Upper lobe of left lung (tissue), 6 donors: Measurements from ENCODE around the gene RHBDF2. TPM values are rescaled to one million over a fixed set of nuclear protein-coding genes. Genes with fewer than 3 reads are reported as not detected.
A peak's percentile ranks its signal among the peaks of the same experiment; 100 is the strongest.

Source experiments
- ATAC-seq, 2 donors: fragments of 200-7000 bp; cut with Tn5 transposase; one replicate each; pipeline ENCODE4 v1.9.1; 2022; ENCODE audit warnings: mild to moderate bottlenecking in 2 of 2, moderate library complexity in 2 of 2; ENCODE audit not compliant: low FRiP score in 2 of 2
- DNase-seq, 2 donors: peaks; one replicate each; pipeline ENCODE4 v3.0.0-alpha.2; 2019 to 2020
- H3K27ac ChIP-seq, 4 donors: fragments of 200-600 bp; sonication (generic); one replicate each; pipeline ENCODE4 v1.5.1; 2016 to 2019
- H3K27me3 ChIP-seq, 4 donors: fragments of 200-600 bp; sonication (generic); one replicate each; pipeline ENCODE4 v1.5.1; 2017 to 2019
- H3K36me3 ChIP-seq, 4 donors: fragments of 200-600 bp; sonication (generic); one replicate each; pipeline ENCODE4 v1.5.1; 2016 to 2019
- H3K4me1 ChIP-seq, 4 donors: fragments of 200-600 bp; sonication (generic); one replicate each; pipeline ENCODE4 v1.5.1; 2018 to 2019
- H3K4me3 ChIP-seq, 4 donors: fragments of 200-600 bp; sonication (generic); one replicate each; pipeline ENCODE4 v1.5.1; 2017 to 2019; ENCODE audit warnings: mild to moderate bottlenecking in 2 of 4, moderate library complexity in 1 of 4
- H3K9me3 ChIP-seq, 4 donors: fragments of 200-600 bp; sonication (generic); one replicate each; pipeline ENCODE4 v1.5.1; 2018 to 2019
- EP300 ChIP-seq, 4 donors: sonication (generic); formaldehyde crosslinking; IDR thresholded peaks; one replicate each; pipeline ENCODE4 v1.5.1; 2017; ENCODE audit warnings: antibody characterized with exemption in 4 of 4, control low read depth in 2 of 4
- POLR2A ChIP-seq, 4 donors: fragments of 450-650 bp; IDR thresholded peaks; one replicate each; pipeline ENCODE4 v1.5.1; 2016 to 2017; ENCODE audit warnings: antibody characterized with exemption in 4 of 4, mild to moderate bottlenecking in 2 of 4
- POLR2AphosphoS5 ChIP-seq, 2 donors: sonication (generic); formaldehyde crosslinking; IDR thresholded peaks; one replicate each; pipeline ENCODE4 v1.5.1; 2017; ENCODE audit warnings: antibody characterized with exemption in 2 of 2
- WGBS, 2 donors: methylation state at CpG; one replicate each; pipeline ENCODE4 v1.1.5; 2017 to 2018; 5-methylcytosine and 5-hydroxymethylcytosine counted together
- total RNA-seq, 6 donors: library from RNA; depleted of rRNA in 4 of 6; stranded (reverse); fragments of >200 nt in 4 of 6; gene quantifications; one replicate each; pipeline versions ENCODE4 v1.1.0 to v1.2.1, GENCODE V29; 2016 to 2021
- TF ChIP-seq, protein P1 (sequence below), 6 experiments: fragments of 450-650 bp in 4 of 6; fragments of 200-600 bp in 2 of 6; sonication (generic) in 2 of 6; IDR thresholded peaks; one replicate each; pipeline ENCODE4 v1.5.1; 2016 to 2019; ENCODE audit warnings: antibody characterized with exemption in 6 of 6
- donor health status: DM: no; HTN: no; CAD: no; lungs with moderate emphysema.
- donor health status: DM: no; HTN: yes; CAD: no; lungs with severe emphysema.

RHBDF2 gene
- total RNA-seq, 6 donors from 2014 or later, result 34.3 to 137 (median 47.6) TPM

DNA sequence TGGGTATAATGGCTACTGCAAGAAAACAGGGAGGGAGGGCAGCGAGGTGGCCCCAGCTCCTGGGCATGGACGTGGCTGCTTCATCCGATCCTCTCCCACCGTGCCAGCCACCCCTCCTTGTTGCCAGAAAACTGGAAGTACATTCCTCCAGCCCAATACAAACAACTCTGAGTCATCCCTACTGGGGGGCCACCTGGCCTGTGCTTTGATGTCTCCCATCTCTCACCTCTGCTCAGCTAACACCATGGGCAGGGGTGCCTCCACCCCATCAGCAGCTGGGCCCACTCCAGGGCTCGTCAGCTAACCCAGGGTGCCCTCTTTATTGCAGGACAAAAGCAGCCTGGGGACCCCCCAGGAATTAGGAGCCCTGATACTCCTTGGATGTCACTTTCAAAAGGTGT lies 2.0 kb downstream of the RHBDF2 start:
- TF ChIP-seq EP300 (IDR thresholded peaks at IDR 0.05) (no peak), POLR2A (IDR thresholded peaks at IDR 0.05) (peak in 1 of 4 donors; percentile 14), POLR2AphosphoS5 (IDR thresholded peaks at IDR 0.05) (no peak)
- TF ChIP-seq, protein P1, sequence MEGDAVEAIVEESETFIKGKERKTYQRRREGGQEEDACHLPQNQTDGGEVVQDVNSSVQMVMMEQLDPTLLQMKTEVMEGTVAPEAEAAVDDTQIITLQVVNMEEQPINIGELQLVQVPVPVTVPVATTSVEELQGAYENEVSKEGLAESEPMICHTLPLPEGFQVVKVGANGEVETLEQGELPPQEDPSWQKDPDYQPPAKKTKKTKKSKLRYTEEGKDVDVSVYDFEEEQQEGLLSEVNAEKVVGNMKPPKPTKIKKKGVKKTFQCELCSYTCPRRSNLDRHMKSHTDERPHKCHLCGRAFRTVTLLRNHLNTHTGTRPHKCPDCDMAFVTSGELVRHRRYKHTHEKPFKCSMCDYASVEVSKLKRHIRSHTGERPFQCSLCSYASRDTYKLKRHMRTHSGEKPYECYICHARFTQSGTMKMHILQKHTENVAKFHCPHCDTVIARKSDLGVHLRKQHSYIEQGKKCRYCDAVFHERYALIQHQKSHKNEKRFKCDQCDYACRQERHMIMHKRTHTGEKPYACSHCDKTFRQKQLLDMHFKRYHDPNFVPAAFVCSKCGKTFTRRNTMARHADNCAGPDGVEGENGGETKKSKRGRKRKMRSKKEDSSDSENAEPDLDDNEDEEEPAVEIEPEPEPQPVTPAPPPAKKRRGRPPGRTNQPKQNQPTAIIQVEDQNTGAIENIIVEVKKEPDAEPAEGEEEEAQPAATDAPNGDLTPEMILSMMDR (IDR thresholded peaks at IDR 0.05), result no peak
- no peaks in the 10 kb centered on the region for H3K9me3 ChIP-seq
- H3K4me3 ChIP-seq, result peak overlapping the region in 3 of 4 donors; percentile 74 to 82 (median 75)
- DNase-seq (no peak), ATAC-seq (no peak)
- peaks cover 49 to 69% (median 62%) of the 10 kb centered on the region in 4 donors for H3K4me1 ChIP-seq
- peak overlapping the region; percentile 91 to 95 (median 94) for H3K27ac ChIP-seq
- H3K36me3 ChIP-seq, result no peaks in the 10 kb centered on the region
- no peaks in the 10 kb centered on the region for H3K27me3 ChIP-seq
- WGBS, 2 donors, result 61 to 77% methylated on average over 5 of the region's 5 CpGs

GRCh38 chr17:76498876-76499251 lies 2.4 kb downstream of the RHBDF2 start:
- peak overlapping the region in 2 of 4 donors; percentile 74 to 82 for H3K4me3 ChIP-seq
- no peak for ATAC-seq

DNA sequence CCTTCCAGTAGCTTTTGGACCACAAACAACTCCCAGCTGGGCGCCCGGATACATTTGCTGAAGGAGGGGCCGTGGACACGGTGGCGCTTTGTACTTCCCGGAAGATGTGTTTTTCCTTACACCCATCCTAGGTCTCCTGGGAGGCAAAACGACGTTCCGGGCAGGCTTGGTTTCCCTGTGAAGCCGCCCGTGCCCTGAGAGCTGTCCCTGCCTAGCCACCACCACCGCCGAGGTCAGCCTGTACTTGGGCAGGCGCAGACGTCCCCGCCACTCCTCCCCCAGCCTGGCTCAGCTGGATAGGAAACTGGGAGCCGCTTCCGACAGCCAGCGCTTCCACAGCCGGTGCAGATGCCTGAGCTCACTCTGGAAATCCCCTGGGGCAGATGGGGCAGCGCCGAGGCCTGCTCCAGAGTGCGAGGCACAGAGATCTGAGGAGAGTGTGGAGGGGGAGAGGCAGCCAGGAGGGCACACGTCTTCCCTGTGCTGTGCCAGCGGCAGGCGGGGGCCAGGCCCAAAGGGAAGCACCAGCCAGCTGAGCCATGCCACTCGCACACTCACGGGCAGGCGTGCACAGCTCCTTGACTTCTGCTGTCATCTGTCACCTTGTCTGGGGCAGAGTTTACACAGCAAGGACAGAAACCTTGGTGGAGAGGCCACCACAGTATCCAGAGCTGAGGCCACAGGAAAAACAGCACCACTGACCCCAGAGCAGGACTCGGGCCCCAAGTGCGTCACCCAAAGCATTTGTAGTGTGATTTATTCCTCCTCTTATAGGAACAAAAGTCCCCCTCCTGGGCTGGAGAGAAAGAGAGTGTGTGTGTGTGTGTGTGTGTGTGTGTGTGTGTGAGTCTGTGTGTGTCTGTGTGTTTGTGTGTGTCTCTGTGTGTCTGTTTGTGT lies 3.0 kb downstream of the RHBDF2 start:
- no peaks in the 10 kb centered on the region for H3K27me3 ChIP-seq
- ATAC-seq (peak; percentile 34 to 62), DNase-seq (peak; percentile 84 to 88)
- H3K4me1 ChIP-seq, result peaks cover 60 to 79% (median 72%) of the 10 kb centered on the region in 4 donors
- H3K36me3 ChIP-seq, result no peaks in the 10 kb centered on the region
- TF ChIP-seq EP300 (IDR thresholded peaks at IDR 0.05), result no peak
- TF ChIP-seq, protein P1 (IDR thresholded peaks at IDR 0.05), result no peak
- peak; percentile 62 to 86 for TF ChIP-seq POLR2AphosphoS5 (IDR thresholded peaks at IDR 0.05)
- TF ChIP-seq POLR2A (IDR thresholded peaks at IDR 0.05), result peak in 2 of 4 donors; percentile 46 to 75
- WGBS, 2 donors, result 40 to 45% methylated on average over 12 to 31 of the region's 31 CpGs
- H3K27ac ChIP-seq, result peak overlapping the region; percentile 91 to 95 (median 94)
- H3K9me3 ChIP-seq, result no peaks in the 10 kb centered on the region
- H3K4me3 ChIP-seq, result peak overlapping the region in 3 of 4 donors; percentile 9 to 74 (median 14)

More at GRCh38 chr17:76498876-76499251, 2.4 kb downstream of the RHBDF2 start:
- Histone ChIP-seq H3K4me1 (peaks cover 53 to 72% (median 66%) of the 10 kb centered on the region in 4 donors), H3K27me3 (no peaks in the 10 kb centered on the region), H3K36me3 (no peaks in the 10 kb centered on the region), H3K9me3 (no peaks in the 10 kb centered on the region), H3K27ac (peak overlapping the region; percentile 91 to 95 (median 94))
- TF ChIP-seq, protein P1 (IDR thresholded peaks at IDR 0.05), result no peak
- no peak for TF ChIP-seq POLR2AphosphoS5 (IDR thresholded peaks at IDR 0.05)
- no peak for TF ChIP-seq POLR2A (IDR thresholded peaks at IDR 0.05)
- TF ChIP-seq EP300 (IDR thresholded peaks at IDR 0.05), result no peak
- WGBS, 2 donors, result 35 to 50% methylated on average over 4 of the region's 4 CpGs
- no peak for DNase-seq

GRCh38 chr17:76497699-76497978 lies 3.6 kb downstream of the RHBDF2 start:
- H3K4me1 ChIP-seq, result peaks cover 66 to 84% (median 77%) of the 10 kb centered on the region in 4 donors
- H3K9me3 ChIP-seq, result no peaks in the 10 kb centered on the region
- TF ChIP-seq POLR2A (IDR thresholded peaks at IDR 0.05) (no peak), POLR2AphosphoS5 (IDR thresholded peaks at IDR 0.05) (no peak), EP300 (IDR thresholded peaks at IDR 0.05) (no peak)
- TF ChIP-seq, protein P1 (IDR thresholded peaks at IDR 0.05), result no peak
- DNase-seq (no peak), ATAC-seq (no peak)
- H3K27ac ChIP-seq, result peak overlapping the region; percentile 91 to 95 (median 94)
- 31 to 45% methylated on average over 2 of the region's 2 CpGs for WGBS, 2 donors
- H3K4me3 ChIP-seq, result peak overlapping the region in 3 of 4 donors; percentile 9 to 74 (median 14)
- H3K36me3 ChIP-seq, result no peaks in the 10 kb centered on the region
- no peaks in the 10 kb centered on the region for H3K27me3 ChIP-seq
